HG03095 (cell line): Measurements from ENCODE around the gene CD34.

Experiments
- ATAC-seq: cut with Tn5 transposase; IDR thresholded peaks from one replicate; pipeline ENCODE4 v1.9.1; 2021; ENCODE audit warnings: moderate library complexity; ENCODE audit not compliant: unreplicated experiment

Gene CD34

DNA sequence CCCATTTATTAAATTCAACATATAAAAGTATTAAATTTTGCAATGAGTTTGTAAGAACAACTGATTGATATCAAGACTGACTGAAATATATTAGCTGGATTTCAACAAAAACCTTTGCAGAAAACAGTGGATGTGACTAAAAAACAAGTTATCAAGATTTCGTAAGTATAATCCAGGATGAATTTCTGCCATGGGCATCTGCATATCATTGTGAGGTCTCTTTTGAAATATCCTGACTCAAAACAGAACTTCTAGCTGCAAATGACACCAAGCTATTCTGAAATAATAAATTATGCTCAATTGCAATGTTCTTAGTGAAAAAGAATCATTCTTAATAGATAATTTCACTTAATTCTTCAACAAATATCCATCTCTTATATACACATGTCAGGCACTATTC is 52.6 kb downstream of the CD34 start:
- no peak for ATAC-seq

DNA sequence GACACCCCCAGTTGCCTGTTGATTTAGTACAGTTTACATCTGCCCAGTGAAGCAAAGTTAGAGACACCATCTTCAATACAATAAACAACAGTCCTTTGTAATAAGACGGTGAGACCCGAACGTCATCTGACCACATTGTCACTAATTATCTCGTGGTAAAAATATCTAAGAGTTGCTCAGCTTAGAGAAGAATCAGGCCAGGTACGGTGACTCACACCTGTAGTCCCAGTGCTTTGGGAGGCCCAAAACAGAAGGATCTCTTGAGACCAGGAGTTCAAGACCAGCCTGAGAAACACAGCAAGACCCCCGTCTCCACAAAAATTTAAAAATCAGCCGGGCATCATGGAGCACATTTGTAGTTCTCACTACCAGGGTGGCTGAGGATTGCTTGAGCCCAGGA is 53.5 kb downstream of the CD34 start:
- no peak for ATAC-seq

GRCh38 chr1:207856276-207857023 is 54.5 kb downstream of the CD34 start:
- no peak for ATAC-seq

GRCh38 chr1:207854001-207854400 is 56.9 kb downstream of the CD34 start:
- no peak for ATAC-seq

DNA sequence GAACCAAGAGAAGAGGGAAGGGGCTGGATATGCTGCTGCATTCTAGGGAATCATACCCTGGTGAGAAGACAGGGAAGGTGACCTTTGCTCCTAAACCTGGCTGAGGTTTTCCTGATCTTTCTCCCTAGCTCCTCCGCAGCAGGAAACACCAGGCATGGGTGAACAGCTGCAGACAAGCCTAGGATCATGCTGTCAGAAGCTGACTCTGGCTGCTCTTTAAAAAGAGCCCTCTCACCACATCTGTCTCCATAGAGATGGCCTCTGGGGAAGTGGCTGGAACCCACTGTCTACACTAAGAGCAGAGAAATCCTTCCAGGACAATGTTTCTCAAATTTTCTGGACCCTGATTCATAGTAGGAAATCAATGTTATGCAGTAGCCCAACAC is 57.6 kb downstream of the CD34 start:
- no peak for ATAC-seq

DNA sequence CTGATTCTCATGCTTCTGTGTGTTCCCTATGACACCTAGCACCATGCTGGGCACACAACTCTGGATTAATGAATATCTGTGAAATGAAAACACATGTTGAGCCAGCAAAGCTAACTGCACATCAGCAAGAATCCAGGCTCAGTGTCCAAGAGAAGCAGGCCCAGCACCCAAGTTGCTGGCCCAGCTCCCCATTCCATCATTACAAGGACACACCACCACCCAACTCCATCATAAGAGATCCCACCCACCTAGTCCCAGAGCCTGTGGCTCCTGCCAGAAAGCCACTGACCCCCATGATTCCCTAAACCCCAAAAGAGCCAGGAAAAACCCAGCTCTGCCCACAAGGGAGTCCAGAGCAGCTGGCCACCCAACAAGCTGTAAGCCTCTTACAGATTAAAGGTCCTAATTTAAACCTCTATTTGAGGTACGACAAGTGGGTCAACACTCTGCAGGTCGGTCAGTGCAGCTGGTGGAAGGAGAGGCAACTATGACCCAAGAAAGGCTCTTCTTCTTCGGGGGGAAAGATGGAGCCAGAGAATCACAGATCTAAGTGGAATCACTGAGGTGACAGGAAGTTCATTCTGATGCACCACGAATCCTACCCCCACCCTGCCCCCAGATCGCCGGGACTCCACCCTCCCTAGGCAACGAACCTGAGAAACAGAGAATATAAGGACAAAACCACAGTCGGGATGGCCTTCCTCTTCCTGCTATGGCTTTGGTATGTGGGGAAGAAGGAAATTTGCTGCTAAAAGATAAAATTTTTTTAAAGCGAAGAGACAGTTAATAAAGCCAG is 58.2 kb downstream of the CD34 start:
- ATAC-seq, result no peak

- no peak for ATAC-seq
Measured at GRCh38 chr1:207851696-207852095, 59.2 kb downstream of the CD34 start.

GRCh38 chr1:207850621-207851407 is 60.1 kb downstream of the CD34 start:
- no peak for ATAC-seq

- ATAC-seq, result no peak
Measured at GRCh38 chr1:207849646-207850045, 61.3 kb downstream of the CD34 start.

DNA sequence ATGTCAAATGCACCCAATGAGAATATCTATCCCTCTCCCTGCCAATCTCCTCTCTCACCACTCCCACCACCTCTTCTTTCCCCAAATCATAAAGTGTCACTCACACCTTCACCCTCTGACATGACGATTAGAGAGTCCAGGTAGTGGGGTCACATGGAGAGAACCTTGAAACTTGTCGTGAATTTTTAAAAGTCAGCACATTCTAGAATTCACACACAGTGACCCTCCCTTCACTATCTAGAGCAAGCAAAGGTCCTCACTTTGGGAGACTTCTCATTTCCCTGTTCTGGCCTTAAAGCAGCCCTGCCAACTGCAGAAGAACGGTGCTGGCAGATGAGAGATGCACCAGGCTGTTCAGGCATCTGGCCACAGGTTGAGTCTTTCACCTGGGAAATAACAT is 61.9 kb downstream of the CD34 start:
- no peak for ATAC-seq

- no peak for ATAC-seq
Measured at GRCh38 chr1:207848234-207848633, 62.7 kb downstream of the CD34 start.

DNA sequence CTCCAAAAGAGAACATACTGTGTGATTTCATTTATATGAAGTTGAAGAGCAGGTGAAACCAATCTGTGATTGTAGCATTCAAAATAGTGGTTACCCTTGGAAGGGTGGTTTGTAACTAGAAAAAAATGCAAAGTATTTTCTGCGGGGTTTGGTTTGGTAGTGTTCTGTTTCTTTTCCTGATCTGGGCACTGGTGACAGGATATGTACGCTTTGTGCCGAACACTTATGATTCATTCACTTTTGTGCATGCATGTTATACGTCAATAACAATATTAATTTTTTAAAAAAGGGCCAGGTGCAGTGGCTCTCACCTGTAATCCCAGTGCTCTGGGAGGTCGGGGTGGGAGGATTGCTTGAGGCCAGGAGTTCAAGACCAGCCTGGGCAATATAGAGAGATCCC is 63.8 kb downstream of the CD34 start:
- no peak for ATAC-seq

- ATAC-seq, result no peak
Measured at GRCh38 chr1:207845109-207845508, 65.8 kb downstream of the CD34 start.

GRCh38 chr1:207844371-207844770 is 66.6 kb downstream of the CD34 start:
- no peak for ATAC-seq

- ATAC-seq, result no peak
Measured at GRCh38 chr1:207842506-207842905, 68.4 kb downstream of the CD34 start.

DNA sequence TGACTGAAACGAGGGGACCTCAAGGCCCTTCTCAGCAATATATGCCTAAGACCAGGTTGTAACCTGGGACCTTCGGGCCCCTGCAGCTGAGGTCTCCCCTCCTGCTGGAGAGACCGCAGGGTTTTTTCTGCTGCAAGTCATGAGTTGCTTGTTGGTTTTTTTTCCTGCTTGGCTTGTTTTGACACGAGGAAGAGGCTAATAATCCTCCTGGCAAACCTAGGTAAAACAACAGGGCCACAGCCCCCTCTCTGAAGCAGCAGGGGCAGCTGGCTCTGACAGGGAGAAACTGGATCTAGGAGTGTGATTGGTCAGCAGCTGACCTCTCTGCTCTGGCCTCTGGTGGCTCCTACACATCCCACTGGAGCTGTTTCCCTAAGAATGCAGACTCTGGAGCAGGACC is 69.0 kb downstream of the CD34 start:
- no peak for ATAC-seq

GRCh38 chr1:207841293-207841692 is 69.6 kb downstream of the CD34 start:
- ATAC-seq, result no peak

DNA sequence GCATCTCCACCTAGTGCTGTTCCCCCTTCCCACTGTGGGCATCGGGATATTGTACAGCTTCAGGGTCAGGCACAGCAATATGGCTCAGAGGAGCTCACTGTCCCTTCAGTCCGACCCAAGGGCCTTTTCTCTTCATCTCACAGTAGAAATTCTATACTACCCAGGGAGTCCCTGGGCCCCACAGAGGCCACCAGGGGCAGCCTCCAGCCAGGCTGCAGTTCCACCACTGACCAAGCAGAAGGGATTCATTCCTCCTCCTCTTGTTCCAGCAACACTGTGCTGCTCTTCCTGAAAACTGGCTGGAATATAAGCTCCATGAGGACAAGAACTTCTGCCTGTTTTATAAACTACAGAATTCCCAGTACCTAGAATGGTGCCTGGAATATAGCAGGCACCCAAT is 70.5 kb downstream of the CD34 start:
- ATAC-seq, result no peak

GRCh38 chr1:207839083-207839413 is 71.9 kb downstream of the CD34 start:
- ATAC-seq, result no peak

GRCh38 chr1:207838156-207839082 is 72.5 kb downstream of the CD34 start:
- no peak for ATAC-seq

- ATAC-seq, result no peak
Measured at GRCh38 chr1:207837673-207838072, 73.3 kb downstream of the CD34 start.
